Esophagus squamous epithelium (tissue), 4 donors: ENCODE results near the gene TSPAN18.

Experiments used
- CTCF ChIP-seq, 6 experiments: fragments of 450-650 bp in 4 of 6; fragments of 200-600 bp in 2 of 6; sonication (generic) in 2 of 6; IDR thresholded peaks; one replicate each; pipeline ENCODE4 v1.5.1; 2016 to 2019; ENCODE audit warnings: antibody characterized with exemption in 6 of 6, mild to moderate bottlenecking in 4 of 6, moderate library complexity in 4 of 6
- POLR2A ChIP-seq, 4 donors: fragments of 450-650 bp; IDR thresholded peaks; one replicate each; pipeline ENCODE4 v1.6.1; 2017; ENCODE audit warnings: antibody characterized with exemption in 4 of 4, mild to moderate bottlenecking in 4 of 4, moderate library complexity in 3 of 4

- no peak for TF ChIP-seq POLR2A (IDR thresholded peaks at IDR 0.05)
- TF ChIP-seq CTCF (IDR thresholded peaks at IDR 0.05), result no peak
Observed at GRCh38 chr11:44747316-44747715, 20.6 kb downstream of the TSPAN18 start.
